ENCODE measurements around the gene RFXAP. TPM values are rescaled to one million over a fixed set of nuclear protein-coding genes. Genes with fewer than 3 reads are reported as not detected.
A peak's percentile ranks its signal among the peaks of the same experiment; 100 is the strongest.

RFXAP gene
- total RNA-seq, 1 experiment from 2014 or later = 4.2 TPM

- no peak for DNase-seq (ENCODE audit: low read depth)
- in situ Hi-C loops (cut with HindIII; ENCODE audit: low pct_unique_long_range_greater_than_20kb, low sequenced_read_pairs) = no loop called here
Observed at GRCh38 chr13:36813225-36813624, 5.8 kb upstream of the RFXAP start.

- no peak for DNase-seq (ENCODE audit: low read depth)
- in situ Hi-C loops (cut with HindIII; ENCODE audit: low pct_unique_long_range_greater_than_20kb, low sequenced_read_pairs) = no loop called here
Observed at GRCh38 chr13:36814465-36814864, 4.6 kb upstream of the RFXAP start.

GRCh38 chr13:36815062-36815461 is 4.0 kb upstream of the RFXAP start:
- DNase-seq (ENCODE audit: low read depth) = no peak

GRCh38 chr13:36817996-36818803 is 822 bp upstream of the RFXAP start:
- no peak for DNase-seq (ENCODE audit: low read depth)
- in situ Hi-C loops (cut with HindIII; ENCODE audit: low pct_unique_long_range_greater_than_20kb, low sequenced_read_pairs) = no loop called here

More at GRCh38 chr13:36815062-36815461, 4.0 kb upstream of the RFXAP start:
- in situ Hi-C loops (cut with HindIII; ENCODE audit: low pct_unique_long_range_greater_than_20kb, low sequenced_read_pairs) = no loop called here

- DNase-seq (ENCODE audit: low read depth) = no peak
- in situ Hi-C loops (cut with HindIII; ENCODE audit: low pct_unique_long_range_greater_than_20kb, low sequenced_read_pairs) = no loop called here
Observed at GRCh38 chr13:36819739-36820090, 693 bp downstream of the RFXAP start.

DNA sequence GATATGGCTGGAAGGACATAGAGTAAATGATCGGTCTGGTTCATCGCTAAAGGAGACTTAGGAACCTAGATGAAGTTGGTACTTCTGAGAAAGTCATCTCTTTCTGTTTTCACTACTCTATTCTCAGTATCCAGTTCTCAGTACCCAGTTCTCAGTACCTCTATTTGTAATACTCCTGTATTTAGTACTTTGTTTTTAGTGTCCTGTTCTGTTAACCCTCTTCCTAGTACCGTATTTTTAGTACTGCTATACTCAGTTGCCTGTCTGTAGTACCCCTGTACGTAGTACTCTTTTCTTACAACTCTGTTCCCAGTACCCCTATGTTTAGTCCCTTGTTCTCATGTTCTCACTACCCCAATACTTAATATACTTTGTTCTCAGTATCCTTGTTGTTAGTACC is 1.2 kb downstream of the RFXAP start:
- DNase-seq (ENCODE audit: low read depth) = no peak
- in situ Hi-C loops (cut with HindIII; ENCODE audit: low pct_unique_long_range_greater_than_20kb, low sequenced_read_pairs) = no loop called here

DNA sequence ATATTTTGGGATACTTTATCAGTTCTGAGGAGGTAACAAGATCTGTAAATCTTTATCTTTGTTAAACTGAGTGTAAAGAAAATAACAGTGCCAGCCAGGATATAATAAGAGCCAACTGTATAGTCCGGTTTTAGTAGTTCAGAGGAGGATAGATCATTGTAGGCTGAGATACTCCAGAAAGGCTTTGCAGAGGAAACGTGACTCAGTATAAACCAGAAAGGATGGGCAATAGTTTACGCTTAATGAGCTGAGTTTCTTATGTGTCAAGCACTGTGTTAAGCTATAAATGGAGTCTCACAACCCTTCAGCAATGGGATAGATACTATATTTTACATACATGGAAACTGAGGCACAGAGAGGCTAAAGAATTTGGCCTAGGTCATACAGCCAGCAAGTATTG is 3.8 kb downstream of the RFXAP start:
- in situ Hi-C loops (cut with HindIII; ENCODE audit: low pct_unique_long_range_greater_than_20kb, low sequenced_read_pairs) = no loop called here
- no peak for DNase-seq (ENCODE audit: low read depth)

GRCh38 chr13:36829753-36830152 is 10.7 kb downstream of the RFXAP start:
- in situ Hi-C loops (cut with HindIII; ENCODE audit: low pct_unique_long_range_greater_than_20kb, low sequenced_read_pairs) = no loop called here
- no peak for DNase-seq (ENCODE audit: low read depth)

- no peak for DNase-seq (ENCODE audit: low read depth)
- in situ Hi-C loops (cut with HindIII; ENCODE audit: low pct_unique_long_range_greater_than_20kb, low sequenced_read_pairs) = no loop called here
Observed at GRCh38 chr13:36831291-36831690, 12.3 kb downstream of the RFXAP start.

DNA sequence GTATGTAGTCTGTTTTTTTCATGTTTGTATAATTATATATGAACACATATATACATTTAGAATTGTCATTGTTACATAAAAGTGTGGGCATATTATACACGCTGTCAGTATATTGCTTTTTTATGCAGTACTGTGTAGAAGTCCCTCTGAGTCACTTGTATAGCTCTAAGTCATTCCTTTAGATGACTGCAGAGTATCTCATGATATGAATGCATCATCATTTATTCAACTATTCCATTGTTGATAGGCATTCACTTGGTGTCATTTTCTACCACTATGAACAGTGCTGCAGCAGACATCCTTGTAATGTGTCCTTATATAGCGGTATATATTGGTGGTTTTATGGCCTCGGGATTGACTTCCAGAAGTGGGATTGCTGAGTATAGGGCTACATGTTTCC is 15.3 kb downstream of the RFXAP start:
- peak; percentile 20 for DNase-seq (ENCODE audit: low read depth)
- in situ Hi-C loops (cut with HindIII; ENCODE audit: low pct_unique_long_range_greater_than_20kb, low sequenced_read_pairs) = no loop called here

- in situ Hi-C loops (cut with HindIII; ENCODE audit: low pct_unique_long_range_greater_than_20kb, low sequenced_read_pairs) = no loop called here
- no peak for DNase-seq (ENCODE audit: low read depth)
Observed at GRCh38 chr13:36837354-36838092, 18.5 kb downstream of the RFXAP start.

DNA sequence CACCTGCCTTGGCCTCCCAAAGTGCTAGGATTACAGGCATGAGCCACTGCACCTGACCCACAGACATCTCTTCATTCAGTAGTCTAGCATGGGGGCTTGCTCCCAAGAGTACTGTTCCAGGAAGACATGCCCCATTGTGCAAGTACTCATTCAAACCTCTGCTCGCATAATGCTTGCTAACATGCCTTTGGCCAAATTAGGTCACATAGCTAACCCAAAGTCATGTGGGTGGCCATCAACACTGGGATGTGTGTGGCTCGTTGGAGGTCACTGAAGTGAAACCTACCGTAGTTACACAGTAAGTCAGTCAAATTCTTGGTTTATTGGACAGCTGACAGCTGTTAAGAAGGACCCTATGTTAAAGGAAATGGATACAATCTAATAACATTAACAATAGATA is 20.3 kb downstream of the RFXAP start:
- in situ Hi-C loops (cut with HindIII; ENCODE audit: low pct_unique_long_range_greater_than_20kb, low sequenced_read_pairs) = no loop called here
- peak; percentile 55 for DNase-seq (ENCODE audit: low read depth)

- DNase-seq (ENCODE audit: low read depth) = no peak
- in situ Hi-C loops (cut with HindIII; ENCODE audit: low pct_unique_long_range_greater_than_20kb, low sequenced_read_pairs) = no loop called here
Observed at GRCh38 chr13:36839981-36840380, 21.0 kb downstream of the RFXAP start.

DNA sequence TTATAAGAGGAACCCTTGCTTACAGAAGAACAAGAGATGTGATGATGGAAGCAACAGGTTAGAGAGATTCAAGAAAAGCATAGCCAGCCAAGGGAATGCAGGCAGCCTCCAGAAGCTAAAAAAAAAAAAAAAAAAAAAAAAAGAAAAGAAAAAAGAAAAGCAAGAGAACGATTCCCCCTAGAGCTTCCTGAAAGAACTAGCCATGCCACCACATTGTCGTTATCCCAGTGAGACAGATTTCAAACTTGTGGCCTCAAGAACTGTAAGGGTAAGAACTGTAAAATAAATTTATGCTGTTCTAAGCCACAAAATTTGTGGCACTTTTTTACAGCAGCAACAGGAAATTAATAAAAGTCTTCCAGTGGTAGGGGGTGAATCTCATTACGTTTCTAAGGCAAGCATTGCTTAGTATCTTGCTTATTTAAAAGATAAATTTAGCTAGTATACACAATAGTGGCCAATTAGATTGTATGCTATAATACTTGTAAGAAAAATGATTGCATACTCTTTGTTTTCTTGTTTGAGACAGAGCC is 21.8 kb downstream of the RFXAP start:
- in situ Hi-C loops (cut with HindIII; ENCODE audit: low pct_unique_long_range_greater_than_20kb, low sequenced_read_pairs) = no loop called here

GRCh38 chr13:36841391-36841790 is 22.4 kb downstream of the RFXAP start:
- in situ Hi-C loops (cut with HindIII; ENCODE audit: low pct_unique_long_range_greater_than_20kb, low sequenced_read_pairs) = no loop called here
- DNase-seq (ENCODE audit: low read depth) = peak; percentile 26

More for the DNA sequence above, 21.8 kb downstream of the RFXAP start:
- DNase-seq (ENCODE audit: low read depth) = peak; percentile 10

DNA sequence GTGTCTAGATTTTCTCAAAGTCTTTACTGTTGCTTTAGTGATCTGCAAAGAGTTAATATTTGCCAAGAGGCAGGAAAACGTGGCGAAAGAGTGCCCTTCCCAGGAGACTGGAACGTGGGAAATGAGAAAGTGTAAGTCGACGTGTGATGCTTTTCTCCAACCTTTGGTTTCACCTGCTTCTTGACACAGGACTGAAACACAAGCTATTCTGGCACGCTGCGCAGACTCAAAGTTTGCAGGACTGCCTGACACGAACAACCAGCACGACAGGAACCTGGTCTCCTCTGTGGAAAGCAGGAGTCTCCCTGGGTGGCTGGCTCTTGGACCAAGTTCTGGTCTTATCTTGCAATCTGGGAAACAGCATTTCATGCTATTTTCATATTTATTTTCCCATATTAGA is 28.6 kb downstream of the RFXAP start:
- in situ Hi-C loops (cut with HindIII; ENCODE audit: low pct_unique_long_range_greater_than_20kb, low sequenced_read_pairs) = no loop called here
- no peak for DNase-seq (ENCODE audit: low read depth)

DNA sequence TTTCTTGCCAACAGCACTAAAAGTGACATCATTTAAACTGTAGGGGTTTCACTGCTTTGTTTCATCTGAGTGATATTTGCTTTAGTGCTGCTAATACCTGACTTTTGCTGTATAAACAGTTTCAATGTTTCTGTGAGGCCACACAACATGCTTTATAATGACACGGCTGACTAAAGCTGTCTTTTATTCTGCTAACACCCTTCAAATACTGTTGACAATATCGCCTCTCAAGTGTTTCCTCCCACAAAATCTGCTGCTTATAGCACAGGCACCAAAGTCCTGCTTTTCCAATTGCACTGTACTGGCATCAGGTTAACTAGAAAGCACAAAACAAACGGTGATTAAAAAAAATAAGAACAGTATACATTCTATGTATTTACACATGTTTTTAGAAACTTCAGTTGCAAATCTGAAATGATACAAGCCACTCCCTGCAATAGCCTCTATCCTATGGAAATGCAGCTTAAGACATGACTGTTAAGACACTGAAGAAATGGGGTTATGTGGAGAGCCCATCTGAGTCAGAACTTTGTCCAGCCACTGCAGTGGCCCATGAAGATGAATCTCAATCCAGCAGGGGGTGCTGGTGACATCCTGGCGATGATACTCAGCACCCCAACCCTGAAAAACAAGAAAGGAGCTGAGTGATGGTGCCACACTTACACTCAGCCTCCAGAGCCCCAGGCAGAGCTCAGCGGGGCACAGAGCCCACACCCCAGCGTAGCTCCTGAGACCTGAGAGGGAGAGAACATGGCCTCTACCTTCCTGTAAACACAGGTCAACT is 29.4 kb downstream of the RFXAP start:
- no peak for DNase-seq (ENCODE audit: low read depth)
- in situ Hi-C loops (cut with HindIII; ENCODE audit: low pct_unique_long_range_greater_than_20kb, low sequenced_read_pairs) = no loop called here

GRCh38 chr13:36850790-36851438 is 31.9 kb downstream of the RFXAP start:
- in situ Hi-C loops (cut with HindIII; ENCODE audit: low pct_unique_long_range_greater_than_20kb, low sequenced_read_pairs) = no loop called here
- no peak for DNase-seq (ENCODE audit: low read depth)

All from Caki2 (cell line).